Keratinocyte (primary cell): ENCODE data around the gene PITPNC1.

ENCODE experiments used
- CTCF ChIP-seq, 3 experiments: IDR thresholded peaks in 1 of 3; conservative IDR thresholded peaks in 1 of 3; optimal IDR thresholded peaks in 1 of 3; 2 replicates in 2 of 3; 3 replicates in 1 of 3; pipeline versions ENCODE3 to v1.5.1; 2011; ENCODE audit warnings: low read length in 3 of 3, mild to moderate bottlenecking in 3 of 3, moderate library complexity in 2 of 3, control low read depth in 1 of 3, inconsistent platforms in 1 of 3; ENCODE audit not compliant: insufficient read depth in 2 of 3; ENCODE audit errors: extremely low read depth in 1 of 3
- EZH2 ChIP-seq: IDR thresholded peaks from one replicate; pipeline ENCODE4 v1.6.1; 2012; ENCODE audit warnings: inconsistent platforms, mild to moderate bottlenecking, low read length, moderate library complexity

- TF ChIP-seq EZH2 = no peak
- no peak for TF ChIP-seq CTCF (optimal IDR thresholded peaks at IDR 0.05 in 1 of 3, IDR thresholded peaks at IDR 0.05 in 1 of 3, conservative IDR thresholded peaks at IDR 0.05 in 1 of 3; ENCODE audit: extremely low read depth in 1 of 3, insufficient read depth in 2 of 3, low read length in 3 of 3)
These were observed 348.3 kb downstream of the PITPNC1 start for GRCh38 chr17:67725373-67725791.
